H9 (cell line): ENCODE measurements around the gene MT2A. TPM values are rescaled to one million over a fixed set of nuclear protein-coding genes. Genes with fewer than 3 reads are reported as not detected.

Experiments
- DNase-seq: peaks from one replicate; pipeline ENCODE4 v3.0.0-alpha.2; 2017
- H2AFZ ChIP-seq: one replicate; pipeline ENCODE4 v1.6.1; 2013; ENCODE audit warnings: mild to moderate bottlenecking, low read length, control low read depth, moderate library complexity
- H2AK5ac ChIP-seq: 2 replicates; pipeline ENCODE4 v1.6.1; 2013; ENCODE audit warnings: low read length, control low read depth, mixed read lengths; ENCODE audit not compliant: insufficient read length
- H2BK120ac ChIP-seq: one replicate; pipeline ENCODE4 v1.6.1; 2013; ENCODE audit warnings: low read depth, mild to moderate bottlenecking, low read length, control low read depth, inconsistent platforms; ENCODE audit not compliant: poor library complexity, severe bottlenecking
- H2BK12ac ChIP-seq: 2 replicates; pipeline ENCODE4 v1.6.1; 2013; ENCODE audit warnings: low read length, control low read depth, mixed read lengths, low read depth; ENCODE audit not compliant: insufficient read length
- H2BK15ac ChIP-seq: 2 replicates; pipeline ENCODE4 v1.6.1; 2013; ENCODE audit warnings: low read depth, low read length, control low read depth
- H2BK20ac ChIP-seq: one replicate; pipeline ENCODE4 v1.6.1; 2013; ENCODE audit warnings: low read depth, mild to moderate bottlenecking, low read length, control low read depth, inconsistent platforms; ENCODE audit not compliant: poor library complexity, severe bottlenecking
- H2BK5ac ChIP-seq: 2 replicates; pipeline ENCODE4 v1.6.1; 2013; ENCODE audit warnings: low read length, control low read depth, mixed read lengths; ENCODE audit not compliant: insufficient read length
- H3K14ac ChIP-seq: 2 replicates; pipeline ENCODE4 v1.6.1; 2013; ENCODE audit warnings: low read length, control low read depth; ENCODE audit not compliant: insufficient read depth
- H3K18ac ChIP-seq: 2 replicates; pipeline ENCODE4 v1.6.1; 2013; ENCODE audit warnings: low read depth, mild to moderate bottlenecking, mixed read lengths, low read length, control low read depth; ENCODE audit not compliant: insufficient read length
- H3K23ac ChIP-seq: 2 replicates; pipeline ENCODE4 v1.6.1; 2013; ENCODE audit warnings: low read length, control low read depth, mixed read lengths, low read depth; ENCODE audit not compliant: insufficient read length
- H3K23me2 ChIP-seq: 2 replicates; pipeline ENCODE4 v1.6.1; 2013; ENCODE audit warnings: low read depth, mild to moderate bottlenecking, mixed read lengths, low read length, control low read depth; ENCODE audit not compliant: insufficient read length, poor library complexity, severe bottlenecking
- H3K27ac ChIP-seq: 2 replicates; pipeline ENCODE4 v1.5.1; 2013; ENCODE audit warnings: low read length, control low read depth, mixed read lengths, low read depth; ENCODE audit not compliant: insufficient read length
- H3K27me3 ChIP-seq: 2 replicates; pipeline ENCODE4 v1.6.1; 2013; ENCODE audit warnings: low read length, control low read depth, inconsistent platforms; ENCODE audit not compliant: insufficient read depth
- H3K4ac ChIP-seq: 2 replicates; pipeline ENCODE4 v1.6.1; 2013; ENCODE audit warnings: low read depth, mild to moderate bottlenecking, control low read depth, inconsistent platforms, low read length, moderate library complexity
- H3K4me1 ChIP-seq: 2 replicates; pipeline ENCODE4 v1.6.1; 2013; ENCODE audit warnings: low read length, control low read depth, inconsistent platforms; ENCODE audit not compliant: insufficient read depth
- H3K4me2 ChIP-seq: 2 replicates; pipeline ENCODE4 v1.6.1; 2013; ENCODE audit warnings: low read length, control low read depth, mixed read lengths; ENCODE audit not compliant: insufficient read length, insufficient read depth
- H3K56ac ChIP-seq: 2 replicates; pipeline ENCODE4 v1.6.1; 2013; ENCODE audit warnings: low read depth, mild to moderate bottlenecking, mixed read lengths, low read length, control low read depth; ENCODE audit not compliant: insufficient read length
- H3K79me1 ChIP-seq: 2 replicates; pipeline ENCODE4 v1.6.1; 2013; ENCODE audit warnings: low read depth, mild to moderate bottlenecking, moderate library complexity, low read length, control low read depth, inconsistent platforms; ENCODE audit not compliant: insufficient read depth, poor library complexity, severe bottlenecking
- H3K79me2 ChIP-seq: 2 replicates; pipeline ENCODE4 v1.6.1; 2013; ENCODE audit warnings: low read length, control low read depth, inconsistent platforms; ENCODE audit not compliant: insufficient read depth
- H3K9ac ChIP-seq: 2 replicates; pipeline ENCODE4 v1.6.1; 2013; ENCODE audit warnings: low read length, control low read depth, mixed read lengths; ENCODE audit not compliant: insufficient read length; ENCODE audit errors: extremely low read depth
- H3K9me3 ChIP-seq: one replicate; pipeline ENCODE4 v1.6.1; 2013; ENCODE audit warnings: low read depth, low read length, inconsistent platforms; ENCODE audit not compliant: control insufficient read depth
- H3T11ph ChIP-seq: one replicate; pipeline ENCODE4 v1.6.1; 2013; ENCODE audit warnings: mild to moderate bottlenecking, low read length, control low read depth, inconsistent platforms
- H4K20me1 ChIP-seq: one replicate; pipeline ENCODE4 v1.6.1; 2013; ENCODE audit not compliant: control insufficient read depth, insufficient read length, insufficient read depth
- H4K5ac ChIP-seq: 2 replicates; pipeline ENCODE4 v1.6.1; 2013; ENCODE audit warnings: low read depth, mild to moderate bottlenecking, mixed read lengths, low read length, control low read depth; ENCODE audit not compliant: insufficient read length
- H4K8ac ChIP-seq: replicated peaks from 2 replicates; pipeline ENCODE4 v1.6.1; 2013; ENCODE audit warnings: low read length, control low read depth, mixed read lengths, low read depth; ENCODE audit not compliant: insufficient read length
- H4K91ac ChIP-seq: 2 replicates; pipeline ENCODE4 v1.6.1; 2013; ENCODE audit warnings: low read depth, mild to moderate bottlenecking, moderate library complexity, mixed read lengths, low read length, control low read depth; ENCODE audit not compliant: insufficient read length
- H3K27ac Mint-ChIP-seq, 3 experiments: 2 replicates in 2 of 3; 3 replicates in 1 of 3; pipeline ENCODE4 v1.8.0; 2020 to 2021; ENCODE audit warnings: mixed read lengths in 3 of 3, mild to moderate bottlenecking in 1 of 3, moderate library complexity in 1 of 3
- H3K27me3 Mint-ChIP-seq: 2 replicates; pipeline ENCODE4 v1.8.0; 2021; ENCODE audit warnings: low read depth, mild to moderate bottlenecking, moderate library complexity, mixed read lengths
- H3K36me3 Mint-ChIP-seq, 3 experiments: 2 replicates in 2 of 3; 3 replicates in 1 of 3; pipeline ENCODE4 v1.8.0; 2020 to 2021; ENCODE audit warnings: low read depth in 3 of 3, mixed read lengths in 3 of 3; ENCODE audit not compliant: insufficient read depth in 1 of 3
- H3K4me1 Mint-ChIP-seq, 2 experiments: 2 replicates each; pipeline ENCODE4 v1.8.0; 2020; ENCODE audit warnings: mixed read lengths in 2 of 2
- H3K4me3 Mint-ChIP-seq, 2 experiments: 2 replicates in 1 of 2; 3 replicates in 1 of 2; pipeline ENCODE4 v1.8.0; 2020 to 2021; ENCODE audit warnings: mild to moderate bottlenecking in 2 of 2, mixed read lengths in 2 of 2, moderate library complexity in 1 of 2
- H3K9me3 Mint-ChIP-seq, 2 experiments: 2 replicates in 1 of 2; 3 replicates in 1 of 2; pipeline ENCODE4 v1.8.0; 2020; ENCODE audit warnings: mild to moderate bottlenecking in 2 of 2, mixed read lengths in 2 of 2, moderate library complexity in 1 of 2
- CTCF ChIP-seq: fragments of 200-600 bp; sonication (generic); conservative IDR thresholded peaks from 3 replicates; pipeline ENCODE4 v1.8.0; 2021; ENCODE audit warnings: antibody characterized with exemption, mild to moderate bottlenecking
- WGBS: extraction: QIAGEN DNeasy Blood & Tissue Kit; methylation state at CpG from one replicate; pipeline ENCODE4 v1.1.7; 2013; ENCODE audit warnings: missing lambda C conversion rate, low lambda C conversion rate, mixed read lengths; ENCODE audit not compliant: insufficient read length; ENCODE audit errors: extremely low coverage; 5-methylcytosine and 5-hydroxymethylcytosine counted together
- total RNA-seq: library from RNA; stranded (reverse); gene quantifications from 2 replicates; pipeline ENCODE4 v1.2.1, GENCODE V29; 2021

MT2A gene
- total RNA-seq, 1 experiment from 2014 or later, result 63.1 TPM

GRCh38 chr16:56583351-56584168 is 24.8 kb upstream of the MT2A start:
- Histone ChIP-seq H3K27ac (no peak overlapping the region), H2BK5ac (no peak overlapping the region), H2AFZ (no peak overlapping the region), H3T11ph (no peak overlapping the region), H2BK20ac (no peak overlapping the region), H3K4me1 (no peaks in the 10 kb centered on the region; the same call in 1 of the 2 replicates), H4K5ac (no peak overlapping the region), H4K20me1 (no peaks in the 10 kb centered on the region), H4K8ac (no peak overlapping the region), H2BK12ac (no peak overlapping the region), H3K18ac (no peak overlapping the region), H3K79me2 (no peaks in the 10 kb centered on the region), H3K4ac (no peak overlapping the region), H2AK5ac (no peak overlapping the region), H2BK120ac (no peak overlapping the region), H3K23ac (no peak overlapping the region), H3K14ac (no peak overlapping the region), H3K9ac (no peak overlapping the region), H4K91ac (no peak overlapping the region), H3K4me2 (no peak overlapping the region), H3K56ac (no peak overlapping the region), H3K27me3 (no peaks in the 10 kb centered on the region; the same call in 1 of the 2 replicates), H3K79me1 (no peaks in the 10 kb centered on the region), H2BK15ac (no peak overlapping the region), H3K23me2 (no peaks in the 10 kb centered on the region), H3K9me3 (no peaks in the 10 kb centered on the region)
- no peaks in the 10 kb centered on the region for H3K36me3 Mint-ChIP-seq
- WGBS, result no CpG with 5 or more reads among the region's 11 CpGs
- no peak overlapping the region for H3K27ac Mint-ChIP-seq
- no peak overlapping the region for H3K4me3 Mint-ChIP-seq
- TF ChIP-seq CTCF, result no peak
- peaks cover 77% of the 10 kb centered on the region for H3K27me3 Mint-ChIP-seq
- peaks cover 5 to 6% of the 10 kb centered on the region in 2 experiments for H3K4me1 Mint-ChIP-seq
- no peak for DNase-seq
- no peaks in the 10 kb centered on the region; a peak in 1 of 5 replicates for H3K9me3 Mint-ChIP-seq
